GM18526 (cell line): ENCODE measurements around the gene PADI3.

Experiments
- POLR2A ChIP-seq: IDR thresholded peaks from 3 replicates; pipeline ENCODE4 v1.6.1; 2011; ENCODE audit not compliant: insufficient read length; ENCODE audit errors: extremely low read depth

The PADI3 gene

GRCh38 chr1:17212487-17213121 is 36.3 kb upstream of the PADI3 start:
- TF ChIP-seq POLR2A, result no peak

- TF ChIP-seq POLR2A, result no peak
These were observed 35.6 kb upstream of the PADI3 start for GRCh38 chr1:17213148-17213781.

GRCh38 chr1:17213782-17214148 is 35.1 kb upstream of the PADI3 start:
- TF ChIP-seq POLR2A, result no peak

GRCh38 chr1:17214876-17215544 is 33.9 kb upstream of the PADI3 start:
- no peak for TF ChIP-seq POLR2A

- no peak for TF ChIP-seq POLR2A
These were observed 33.4 kb upstream of the PADI3 start for GRCh38 chr1:17215545-17215890.

- TF ChIP-seq POLR2A, result no peak
These were observed 32.8 kb upstream of the PADI3 start for GRCh38 chr1:17216078-17216477.

GRCh38 chr1:17217607-17218006 is 31.3 kb upstream of the PADI3 start:
- TF ChIP-seq POLR2A, result no peak

GRCh38 chr1:17218939-17219338 is 30.0 kb upstream of the PADI3 start:
- no peak for TF ChIP-seq POLR2A

- TF ChIP-seq POLR2A, result no peak
These were observed 28.6 kb upstream of the PADI3 start for GRCh38 chr1:17220287-17220686.

GRCh38 chr1:17222557-17222956 is 26.3 kb upstream of the PADI3 start:
- no peak for TF ChIP-seq POLR2A

- no peak for TF ChIP-seq POLR2A
These were observed 24.5 kb upstream of the PADI3 start for GRCh38 chr1:17224434-17224833.

- no peak for TF ChIP-seq POLR2A
These were observed 23.8 kb upstream of the PADI3 start for GRCh38 chr1:17225140-17225539.

- no peak for TF ChIP-seq POLR2A
These were observed 21.5 kb upstream of the PADI3 start for GRCh38 chr1:17227358-17227915.

GRCh38 chr1:17228619-17229018 is 20.3 kb upstream of the PADI3 start:
- no peak for TF ChIP-seq POLR2A

- no peak for TF ChIP-seq POLR2A
These were observed 19.5 kb upstream of the PADI3 start for GRCh38 chr1:17229379-17229778.

- no peak for TF ChIP-seq POLR2A
These were observed 18.8 kb upstream of the PADI3 start for GRCh38 chr1:17230106-17230505.
